ENCODE results near the gene REEP1.

GRCh38 chr2:86202702-86203101 is 134.7 kb downstream of the REEP1 start:
- TF ChIP-seq CTCF (IDR thresholded peaks at IDR 0.05; ENCODE audit: low read length) = no peak
- TF ChIP-seq EZH2 (IDR thresholded peaks at IDR 0.05; ENCODE audit: borderline replicate concordance, low read length) = no peak
